ENCODE data around the gene LARGE1. TPM values are rescaled to one million over a fixed set of nuclear protein-coding genes. Genes with fewer than 3 reads are reported as not detected.

LARGE1 gene
- total RNA-seq, 1 experiment from 2014 or later = 1.5 TPM

DNA sequence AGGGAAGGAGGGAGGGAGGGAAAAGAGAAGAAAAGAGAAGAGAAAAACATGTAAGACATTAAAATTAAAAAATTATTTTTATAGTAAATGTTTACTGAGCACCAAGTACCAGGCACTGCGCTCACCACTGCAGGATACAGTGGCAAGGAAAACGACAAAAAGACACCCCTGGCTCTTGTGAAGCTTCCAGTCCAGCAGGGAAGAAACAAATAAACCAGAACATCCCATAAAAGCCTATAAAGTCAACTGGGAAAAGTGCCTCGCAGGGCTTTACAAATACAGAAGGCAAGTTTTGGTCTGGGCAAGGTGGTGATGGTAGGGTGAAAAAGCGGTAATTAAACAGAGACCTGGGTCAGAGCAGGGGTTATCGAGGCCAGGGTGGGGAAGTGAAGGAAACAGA, 33.6 kb downstream of the LARGE1 start:
- Histone ChIP-seq H3K27me3 (ENCODE audit: insufficient read depth, low read length) (no peaks in the 10 kb centered on the region), H4K20me1 (ENCODE audit: insufficient read depth) (no peaks in the 10 kb centered on the region), H3K9me3 (ENCODE audit: control insufficient read depth in 1 of 2, insufficient read depth in 1 of 2, low read depth in 1 of 2, low read length in 2 of 2) (peaks cover 9 to 23% of the 10 kb centered on the region in 2 experiments; a peak in 2 of 4 replicates), H2AFZ (ENCODE audit: low read depth, low read length, poor library complexity, severe bottlenecking) (no peak overlapping the region), H3K36me3 (ENCODE audit: control insufficient read depth in 1 of 2, insufficient read depth in 2 of 2, low read length in 2 of 2) (no peaks in the 10 kb centered on the region), H3K4me3 (replicated peaks in 1 of 2; ENCODE audit: low read depth in 1 of 2, low read length in 2 of 2) (no peak overlapping the region), H3K79me2 (ENCODE audit: insufficient read depth, low read length) (no peaks in the 10 kb centered on the region), H3K9me2 (ENCODE audit: insufficient read depth) (no peaks in the 10 kb centered on the region), H3K4me1 (ENCODE audit: control insufficient read depth in 1 of 2, insufficient read depth in 2 of 2, low read length in 2 of 2) (no peaks in the 10 kb centered on the region), H3K4me2 (ENCODE audit: low read length) (no peak overlapping the region), H3K27ac (ENCODE audit: low read depth, low read length) (no peak overlapping the region), H3K9ac (ENCODE audit: low read length) (no peak overlapping the region)
- POLR2A ChIA-PET = no interaction called here
- TF ChIP-seq ELF1 (IDR thresholded peaks at IDR 0.05; ENCODE audit: borderline replicate concordance, low read depth) = no peak
- TF ChIP-seq, protein P1, sequence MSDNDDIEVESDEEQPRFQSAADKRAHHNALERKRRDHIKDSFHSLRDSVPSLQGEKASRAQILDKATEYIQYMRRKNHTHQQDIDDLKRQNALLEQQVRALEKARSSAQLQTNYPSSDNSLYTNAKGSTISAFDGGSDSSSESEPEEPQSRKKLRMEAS (IDR thresholded peaks at IDR 0.05) = no peak
- RAD21 ChIA-PET (ENCODE audit: low non-redundant PET in 1 of 2, low total read pairs in 2 of 2, uncharacterized antibody in 2 of 2, unreplicated experiment in 2 of 2) = no interaction called here
- BruUV-seq (replicated peaks) = no TSS peak
- ATAC-seq = no peak
- intact Hi-C loops (cut with micrococcal nuclease) = no loop called here
- no peak for DNase-seq (ENCODE audit: low read depth, low spot score)
- CTCF ChIA-PET = no interaction called here

DNA sequence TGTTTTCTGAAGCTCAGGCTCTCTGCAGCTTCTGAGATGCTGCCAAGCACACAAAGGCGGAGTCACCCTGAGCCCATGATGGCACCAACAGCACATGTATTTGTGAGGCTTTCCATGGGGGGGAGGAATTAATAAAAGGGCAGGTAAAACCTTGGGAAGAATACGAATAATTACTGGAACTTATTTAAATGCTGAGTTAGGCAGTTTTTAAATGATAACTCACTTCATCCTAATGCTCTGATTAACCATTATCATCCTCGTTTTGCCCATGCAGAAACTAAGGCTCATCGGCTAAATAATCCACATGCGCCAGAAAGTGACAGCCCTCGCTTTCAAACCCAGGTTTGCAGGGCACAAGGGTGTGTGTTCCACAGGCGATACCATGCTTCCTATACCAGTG, 35.4 kb downstream of the LARGE1 start:
- no peak for DNase-seq (ENCODE audit: low read depth, low spot score)
- no TSS peak for BruUV-seq (replicated peaks)
- ChIA-PET POLR2A (no interaction called here), RAD21 (ENCODE audit: low non-redundant PET in 1 of 2, low total read pairs in 2 of 2, uncharacterized antibody in 2 of 2, unreplicated experiment in 2 of 2) (no interaction called here), CTCF (no interaction called here)
- no peaks in the 10 kb centered on the region for H3K9me2 ChIP-seq (ENCODE audit: insufficient read depth)
- no peak overlapping the region for H3K9ac ChIP-seq (ENCODE audit: low read length)
- no peak overlapping the region for H2AFZ ChIP-seq (ENCODE audit: low read depth, low read length, poor library complexity, severe bottlenecking)
- peaks cover 9 to 29% of the 10 kb centered on the region in 2 experiments; a peak in 2 of 4 replicates for H3K9me3 ChIP-seq (ENCODE audit: control insufficient read depth in 1 of 2, insufficient read depth in 1 of 2, low read depth in 1 of 2, low read length in 2 of 2)
- no peaks in the 10 kb centered on the region for H4K20me1 ChIP-seq (ENCODE audit: insufficient read depth)
- no peak overlapping the region for H3K27ac ChIP-seq (ENCODE audit: low read depth, low read length)
- no peaks in the 10 kb centered on the region for H3K4me1 ChIP-seq (ENCODE audit: control insufficient read depth in 1 of 2, insufficient read depth in 2 of 2, low read length in 2 of 2)
- no peak overlapping the region for H3K4me2 ChIP-seq (ENCODE audit: low read length)
- no peaks in the 10 kb centered on the region for H3K79me2 ChIP-seq (ENCODE audit: insufficient read depth, low read length)
- ATAC-seq = no peak
- H3K4me3 ChIP-seq (replicated peaks in 1 of 2; ENCODE audit: low read depth in 1 of 2, low read length in 2 of 2) = no peak overlapping the region
- H3K36me3 ChIP-seq (ENCODE audit: control insufficient read depth in 1 of 2, insufficient read depth in 2 of 2, low read length in 2 of 2) = no peaks in the 10 kb centered on the region
- H3K27me3 ChIP-seq (ENCODE audit: insufficient read depth, low read length) = no peaks in the 10 kb centered on the region
- TF ChIP-seq POLR2AphosphoS5 (IDR thresholded peaks at IDR 0.05; ENCODE audit: low read depth, low read length) (no peak), EZH2phosphoT487 (IDR thresholded peaks at IDR 0.05; ENCODE audit: borderline replicate concordance) (no peak), ZFX (IDR thresholded peaks at IDR 0.05) (no peak)
- intact Hi-C loops (cut with micrococcal nuclease) = no loop called here
